Parathyroid adenoma (tissue), 2 donors: ENCODE results near the gene CDH4.

Experiments used
- H2AFZ ChIP-seq: fragments of 300-600 bp; sonication (generic); one replicate; pipeline ENCODE4 v1.7.0; 2017; ENCODE audit warnings: antibody characterized with exemption, mild to moderate bottlenecking
- H3K27ac ChIP-seq: fragments of 300-600 bp; sonication (generic); one replicate; pipeline ENCODE4 v1.7.0; 2017
- H3K27me3 ChIP-seq: fragments of 300-600 bp; sonication (generic); one replicate; pipeline ENCODE4 v1.7.0; 2017; ENCODE audit warnings: low read length; ENCODE audit not compliant: control insufficient read depth, insufficient read depth
- H3K36me3 ChIP-seq: fragments of 300-600 bp; sonication (generic); one replicate; pipeline ENCODE4 v1.7.0; 2017; ENCODE audit warnings: low read length; ENCODE audit not compliant: control insufficient read depth, insufficient read depth
- H3K4me1 ChIP-seq: fragments of 300-600 bp; sonication (generic); one replicate; pipeline ENCODE4 v1.7.0; 2017; ENCODE audit warnings: control low read depth
- H3K4me2 ChIP-seq: fragments of 300-600 bp; sonication (generic); one replicate; pipeline ENCODE4 v1.7.0; 2017; ENCODE audit warnings: low read length
- H3K4me3 ChIP-seq: fragments of 300-600 bp; sonication (generic); one replicate; pipeline ENCODE4 v1.7.0; 2017; ENCODE audit warnings: low read depth, low read length
- H3K79me2 ChIP-seq: fragments of 300-600 bp; sonication (generic); one replicate; pipeline ENCODE4 v1.7.0; 2017; ENCODE audit warnings: control low read depth
- H3K9ac ChIP-seq: fragments of 300-600 bp; sonication (generic); one replicate; pipeline ENCODE4 v1.7.0; 2017; ENCODE audit warnings: mild to moderate bottlenecking
- H3K9me3 ChIP-seq: fragments of 300-600 bp; sonication (generic); one replicate; pipeline ENCODE4 v1.7.0; 2017; ENCODE audit warnings: low read length; ENCODE audit not compliant: control insufficient read depth
- CTCF ChIP-seq: fragments of 300-600 bp; sonication (generic); IDR thresholded peaks from one replicate; pipeline ENCODE4 v1.7.0; 2017; ENCODE audit warnings: antibody characterized with exemption, mild to moderate bottlenecking
- donor health status: primary hyperparathyroidism.

CDH4 gene

GRCh38 chr20:61690993-61691838, 439.2 kb downstream of the CDH4 start:
- no peak overlapping the region for H3K9ac ChIP-seq
- H3K27me3 ChIP-seq, result peaks cover 4% of the 10 kb centered on the region
- H3K36me3 ChIP-seq, result no peaks in the 10 kb centered on the region
- H3K4me3 ChIP-seq, result no peak overlapping the region
- H3K4me1 ChIP-seq, result no peaks in the 10 kb centered on the region
- no peaks in the 10 kb centered on the region for H3K9me3 ChIP-seq
- no peak overlapping the region for H2AFZ ChIP-seq
- TF ChIP-seq CTCF, result no peak
- no peaks in the 10 kb centered on the region for H3K79me2 ChIP-seq
- H3K27ac ChIP-seq, result no peak overlapping the region
- H3K4me2 ChIP-seq, result no peak overlapping the region

- Histone ChIP-seq H2AFZ (no peak overlapping the region), H3K4me3 (no peak overlapping the region), H3K79me2 (no peaks in the 10 kb centered on the region), H3K9me3 (no peaks in the 10 kb centered on the region), H3K9ac (no peak overlapping the region), H3K4me1 (no peaks in the 10 kb centered on the region), H3K36me3 (no peaks in the 10 kb centered on the region), H3K4me2 (no peak overlapping the region), H3K27me3 (peaks cover 8% of the 10 kb centered on the region), H3K27ac (no peak overlapping the region)
- no peak for TF ChIP-seq CTCF
Observed at GRCh38 chr20:61691978-61692377, 439.9 kb downstream of the CDH4 start.

GRCh38 chr20:61692479-61692878, 440.4 kb downstream of the CDH4 start:
- no peak overlapping the region for H3K4me2 ChIP-seq
- H3K27me3 ChIP-seq, result peaks cover 6% of the 10 kb centered on the region
- H3K4me3 ChIP-seq, result no peak overlapping the region
- TF ChIP-seq CTCF, result no peak
- H3K27ac ChIP-seq, result no peak overlapping the region
- H3K9me3 ChIP-seq, result no peaks in the 10 kb centered on the region
- H3K79me2 ChIP-seq, result no peaks in the 10 kb centered on the region
- no peaks in the 10 kb centered on the region for H3K36me3 ChIP-seq
- no peak overlapping the region for H2AFZ ChIP-seq
- no peak overlapping the region for H3K9ac ChIP-seq
- no peaks in the 10 kb centered on the region for H3K4me1 ChIP-seq

- no peak overlapping the region for H2AFZ ChIP-seq
- H3K9me3 ChIP-seq, result no peaks in the 10 kb centered on the region
- H3K79me2 ChIP-seq, result no peaks in the 10 kb centered on the region
- H3K4me1 ChIP-seq, result no peaks in the 10 kb centered on the region
- TF ChIP-seq CTCF, result no peak
- no peak overlapping the region for H3K4me2 ChIP-seq
- H3K27me3 ChIP-seq, result peaks cover 6% of the 10 kb centered on the region
- H3K9ac ChIP-seq, result no peak overlapping the region
- H3K27ac ChIP-seq, result no peak overlapping the region
- no peak overlapping the region for H3K4me3 ChIP-seq
- H3K36me3 ChIP-seq, result no peaks in the 10 kb centered on the region
Observed at GRCh38 chr20:61693055-61693600, 441.1 kb downstream of the CDH4 start.
